WTC11 (cell line): Measurements from ENCODE around the gene CATSPERE. TPM values are rescaled to one million over a fixed set of nuclear protein-coding genes. Genes with fewer than 3 reads are reported as not detected.

Source experiments
- ATAC-seq: fragments of 200-7000 bp; cut with Tn5 transposase; 2 replicates; pipeline ENCODE4 v1.10.0; 2021; ENCODE audit warnings: mild to moderate bottlenecking, moderate library complexity
- CTCF ChIA-PET: fragments of 300-600 bp; sonication (Branson Sonifier 250); formaldehyde crosslinking; loops from one replicate; lab custom pipeline; 2021; ENCODE audit warnings: antibody characterized with exemption; lab: Charles Lee
- POLR2A ChIA-PET: fragments of 350-600 bp; sonication (Branson Sonifier 250); formaldehyde crosslinking; loops from one replicate; lab custom pipeline; 2021; ENCODE audit warnings: antibody characterized with exemption; lab: Charles Lee
- DNase-seq: peaks from one replicate; pipeline ENCODE4 v3.0.0; 2021; ENCODE audit warnings: low spot score
- H3K27ac Mint-ChIP-seq: 2 replicates; pipeline ENCODE4 v1.8.0; 2021; ENCODE audit warnings: mixed read lengths
- H3K27me3 Mint-ChIP-seq: 2 replicates; pipeline ENCODE4 v1.8.0; 2021; ENCODE audit warnings: low read depth, mild to moderate bottlenecking, moderate library complexity, mixed read lengths
- H3K36me3 Mint-ChIP-seq: 2 replicates; pipeline ENCODE4 v1.8.0; 2021; ENCODE audit warnings: mixed read lengths
- H3K4me1 Mint-ChIP-seq: 2 replicates; pipeline ENCODE4 v1.8.0; 2022; ENCODE audit warnings: mixed read lengths
- H3K4me3 Mint-ChIP-seq: 2 replicates; pipeline ENCODE4 v1.8.0; 2021; ENCODE audit warnings: mild to moderate bottlenecking, moderate library complexity, mixed read lengths
- H3K9me3 Mint-ChIP-seq: 2 replicates; pipeline ENCODE4 v1.8.0; 2021; ENCODE audit warnings: mixed read lengths
- ATF1 ChIP-seq: sonication (generic); formaldehyde crosslinking; IDR thresholded peaks from 2 replicates; pipeline ENCODE4 v1.8.1; 2023; ENCODE audit warnings: mild to moderate bottlenecking, moderate library complexity, missing genetic modification reagents
- ATF2 ChIP-seq: sonication (generic); formaldehyde crosslinking; IDR thresholded peaks from 2 replicates; pipeline ENCODE4 v1.8.1; 2022; ENCODE audit warnings: low read depth, missing genetic modification reagents, borderline replicate concordance
- ATF3 ChIP-seq: sonication (generic); formaldehyde crosslinking; conservative IDR thresholded peaks from 2 replicates; pipeline ENCODE4 v1.8.1; 2022; ENCODE audit warnings: mild to moderate bottlenecking, missing genetic modification reagents
- CREB1 ChIP-seq: sonication (generic); formaldehyde crosslinking; IDR thresholded peaks from 2 replicates; pipeline ENCODE4 v1.8.0; 2023; ENCODE audit warnings: mild to moderate bottlenecking, missing genetic modification reagents
- CREM ChIP-seq: sonication (generic); formaldehyde crosslinking; IDR thresholded peaks from 2 replicates; pipeline ENCODE4 v1.8.1; 2022; ENCODE audit warnings: mild to moderate bottlenecking, missing genetic modification reagents, moderate library complexity
- CTCF ChIP-seq: fragments of 200-600 bp; IDR thresholded peaks from 2 replicates; pipeline ENCODE4 v1.8.0; 2022; ENCODE audit warnings: antibody characterized with exemption
- E2F4 ChIP-seq: sonication (generic); formaldehyde crosslinking; IDR thresholded peaks from 2 replicates; pipeline ENCODE4 v1.8.1; 2022; ENCODE audit warnings: low read depth, mild to moderate bottlenecking, moderate library complexity, missing genetic modification reagents, borderline replicate concordance
- ELF4 ChIP-seq: sonication (generic); formaldehyde crosslinking; IDR thresholded peaks from 2 replicates; pipeline ENCODE4 v1.8.1; 2022; ENCODE audit warnings: low read depth, mild to moderate bottlenecking, moderate library complexity, missing genetic modification reagents
- ERG ChIP-seq: fragments of 250-450 bp; sonication (Bioruptor Pico); IDR thresholded peaks from 2 replicates; pipeline ENCODE4 v1.8.0; 2021; ENCODE audit warnings: mild to moderate bottlenecking
- FOXP1 ChIP-seq: sonication (generic); formaldehyde crosslinking; IDR thresholded peaks from 2 replicates; pipeline ENCODE4 v1.8.0; 2022; ENCODE audit warnings: missing genetic modification reagents, mild to moderate bottlenecking, moderate library complexity, borderline replicate concordance
- GRHL2 ChIP-seq: fragments of 250-450 bp; sonication (Bioruptor Pico); IDR thresholded peaks from 2 replicates; pipeline ENCODE4 v1.8.0; 2022; ENCODE audit warnings: mild to moderate bottlenecking, moderate library complexity; ENCODE audit not compliant: insufficient replicate concordance, severe bottlenecking
- HMGA2 ChIP-seq: fragments of 250-450 bp; sonication (Bioruptor Pico); IDR thresholded peaks from 2 replicates; pipeline ENCODE4 v1.4.0; 2021; ENCODE audit warnings: mild to moderate bottlenecking, moderate library complexity
- HMGXB4 ChIP-seq: sonication (generic); formaldehyde crosslinking; IDR thresholded peaks from 2 replicates; pipeline ENCODE4 v1.8.1; 2023; ENCODE audit warnings: mild to moderate bottlenecking, moderate library complexity, missing genetic modification reagents
- MAX ChIP-seq: sonication (generic); formaldehyde crosslinking; IDR thresholded peaks from 2 replicates; pipeline ENCODE4 v1.8.0; 2022; ENCODE audit warnings: mild to moderate bottlenecking, missing genetic modification reagents
- NR2C2 ChIP-seq: sonication (generic); formaldehyde crosslinking; IDR thresholded peaks from 2 replicates; pipeline ENCODE4 v1.8.0; 2022; ENCODE audit warnings: mild to moderate bottlenecking, missing genetic modification reagents
- NR3C1 ChIP-seq: sonication (generic); formaldehyde crosslinking; conservative IDR thresholded peaks from 2 replicates; pipeline ENCODE4 v1.8.1; 2023; ENCODE audit warnings: low read depth, mild to moderate bottlenecking, missing genetic modification reagents
- OVOL2 ChIP-seq: fragments of 250-450 bp; sonication (Bioruptor Pico); IDR thresholded peaks from 2 replicates; pipeline ENCODE4 v1.9.0; 2021; ENCODE audit warnings: mild to moderate bottlenecking, borderline replicate concordance
- ZMAT4 ChIP-seq: fragments of 250-450 bp; sonication (Bioruptor Pico); IDR thresholded peaks from 2 replicates; pipeline ENCODE4 v1.9.0; 2021; ENCODE audit warnings: mild to moderate bottlenecking
- ZNF263 ChIP-seq: sonication (generic); formaldehyde crosslinking; IDR thresholded peaks from 2 replicates; pipeline ENCODE4 v1.8.1; 2022; ENCODE audit warnings: low read depth, mild to moderate bottlenecking, moderate library complexity, missing genetic modification reagents
- ZNF317 ChIP-seq: sonication (generic); formaldehyde crosslinking; IDR thresholded peaks from 2 replicates; pipeline ENCODE4 v1.8.1; 2023; ENCODE audit warnings: low read depth, mild to moderate bottlenecking, moderate library complexity, missing genetic modification reagents, borderline replicate concordance
- ZNF425 ChIP-seq: fragments of 250-450 bp; sonication (Bioruptor Pico); conservative IDR thresholded peaks from 2 replicates; pipeline ENCODE4 v1.9.0; 2021; ENCODE audit warnings: mild to moderate bottlenecking
- ZNF512 ChIP-seq: sonication (generic); formaldehyde crosslinking; IDR thresholded peaks from 2 replicates; pipeline ENCODE4 v1.8.1; 2022; ENCODE audit warnings: missing genetic modification reagents, borderline replicate concordance
- total RNA-seq: library from RNA; stranded (reverse); gene quantifications from 3 replicates; pipeline ENCODE4 v1.2.3, GENCODE V29; 2021

CATSPERE gene
- total RNA-seq, 1 experiment from 2014 or later, result 0.66 TPM

GRCh38 chr1:244414543-244414942, 46.5 kb upstream of the CATSPERE start (continued):
- no peak for TF ChIP-seq FOXP1
- no peak for TF ChIP-seq CTCF
- TF ChIP-seq, all 79 proteins: peak for 0

GRCh38 chr1:244419024-244419423, 42.0 kb upstream of the CATSPERE start:
- POLR2A ChIA-PET, result no interaction called here
- CTCF ChIA-PET, result no interaction called here
- TF ChIP-seq GRHL2 (CRISPR knock-in tag), result no peak
- no peak for TF ChIP-seq HMGXB4 (CRISPR knock-in tag)
- no peak for TF ChIP-seq ATF1 (CRISPR knock-in tag)
- TF ChIP-seq ZNF263, result no peak
- no peak for TF ChIP-seq OVOL2
- no peak for TF ChIP-seq ATF2 (CRISPR knock-in tag)
- no peak for TF ChIP-seq NR3C1 (CRISPR knock-in tag)
- TF ChIP-seq ATF3 (CRISPR knock-in tag), result no peak
- no peak for TF ChIP-seq FOXP1
- TF ChIP-seq MAX (CRISPR knock-in tag), result no peak
- no peak for TF ChIP-seq ELF4
- no peak for TF ChIP-seq ZNF512
- DNase-seq (no peak), ATAC-seq (no peak)
- Mint-ChIP-seq H3K4me3 (no peak overlapping the region), H3K27me3 (no peaks in the 10 kb centered on the region), H3K27ac (no peak overlapping the region), H3K36me3 (peaks cover 67% of the 10 kb centered on the region), H3K4me1 (no peaks in the 10 kb centered on the region), H3K9me3 (no peaks in the 10 kb centered on the region)

GRCh38 chr1:244422174-244422573, 38.9 kb upstream of the CATSPERE start:
- ChIA-PET POLR2A (no interaction called here), CTCF (no interaction called here)
- H3K36me3 Mint-ChIP-seq, result peaks cover 41% of the 10 kb centered on the region
- H3K27ac Mint-ChIP-seq, result no peak overlapping the region
- DNase-seq, result no peak
- H3K4me3 Mint-ChIP-seq, result no peak overlapping the region
- H3K4me1 Mint-ChIP-seq, result no peaks in the 10 kb centered on the region
- no peak for ATAC-seq
- no peaks in the 10 kb centered on the region for H3K27me3 Mint-ChIP-seq
- H3K9me3 Mint-ChIP-seq, result no peaks in the 10 kb centered on the region
- TF ChIP-seq CREM (CRISPR knock-in tag) (no peak), CREB1 (CRISPR knock-in tag) (no peak), ZNF425 (CRISPR knock-in tag) (no peak), E2F4 (CRISPR knock-in tag) (no peak), ZMAT4 (CRISPR knock-in tag) (no peak), ZNF317 (CRISPR knock-in tag) (no peak), NR2C2 (no peak), ERG (CRISPR knock-in tag) (no peak), HMGA2 (CRISPR knock-in tag) (no peak), GRHL2 (CRISPR knock-in tag) (no peak)
